ENCODE data around the gene MARCKSL1. TPM values are rescaled to one million over a fixed set of nuclear protein-coding genes. Genes with fewer than 3 reads are reported as not detected.
"Not testable (repeated sequence)": the region's sequence is repeated elsewhere in the genome, so short reads cannot be mapped to it uniquely, and the experiment has no call there.

The MARCKSL1 gene
- total and polyA plus RNA-seq, 4 donors = 4.7 to 34.7 (median 20.6) TPM

- no peak overlapping the region for H3K27ac ChIP-seq (ENCODE audit: low read depth in 1 of 2, low read length in 2 of 2)
- H3K36me3 ChIP-seq (ENCODE audit: control insufficient read depth in 1 of 2, insufficient read depth in 2 of 2, low read length in 1 of 2) = peaks cover 0 to 2% of the 10 kb centered on the region in 2 donors
- no peak overlapping the region for H3K4me3 ChIP-seq (ENCODE audit: low read length in 2 of 2)
- H3K9me3 ChIP-seq (ENCODE audit: control insufficient read depth, low read length) = no peaks in the 10 kb centered on the region
- ATAC-seq (ENCODE audit: low FRiP score) (no peak), DNase-seq (no peak)
- no peaks in the 10 kb centered on the region for H3K4me1 ChIP-seq (ENCODE audit: control insufficient read depth in 1 of 2, insufficient read depth in 2 of 2, low read length in 2 of 2)
- intact Hi-C loops (cut with DNase I) = no loop called here
- WGBS, 2 donors = 66 to 69% methylated on average over 2 of the region's 2 CpGs
- no peaks in the 10 kb centered on the region for H3K27me3 ChIP-seq (ENCODE audit: control insufficient read depth in 1 of 2, insufficient read depth in 2 of 2, low read length in 1 of 2)
Measured at GRCh38 chr1:32311709-32312393, 24.2 kb downstream of the MARCKSL1 start.

GRCh38 chr1:32309960-32310359 lies 26.1 kb downstream of the MARCKSL1 start:
- H3K27me3 ChIP-seq (ENCODE audit: control insufficient read depth in 1 of 2, insufficient read depth in 2 of 2, low read length in 1 of 2) = no peaks in the 10 kb centered on the region
- intact Hi-C loops (cut with DNase I) = no loop called here
- H3K27ac ChIP-seq (ENCODE audit: low read depth in 1 of 2, low read length in 2 of 2) = no peak overlapping the region
- no peak overlapping the region for H3K4me3 ChIP-seq (ENCODE audit: low read length in 2 of 2)
- no peaks in the 10 kb centered on the region for H3K4me1 ChIP-seq (ENCODE audit: control insufficient read depth in 1 of 2, insufficient read depth in 2 of 2, low read length in 2 of 2)
- 29 to 32% methylated on average over 1 of the region's 1 CpG for WGBS, 2 donors
- H3K36me3 ChIP-seq (ENCODE audit: control insufficient read depth in 1 of 2, insufficient read depth in 2 of 2, low read length in 1 of 2) = peaks cover 0 to 2% of the 10 kb centered on the region in 2 donors
- no peak for DNase-seq
- H3K9me3 ChIP-seq (ENCODE audit: control insufficient read depth, low read length) = no peaks in the 10 kb centered on the region
- ATAC-seq (ENCODE audit: low FRiP score) = no peak

GRCh38 chr1:32307324-32307723 lies 28.7 kb downstream of the MARCKSL1 start:
- Histone ChIP-seq H3K27ac (ENCODE audit: low read depth in 1 of 2, low read length in 2 of 2) (no peak overlapping the region), H3K4me3 (ENCODE audit: low read length in 2 of 2) (no peak overlapping the region), H3K4me1 (ENCODE audit: control insufficient read depth in 1 of 2, insufficient read depth in 2 of 2, low read length in 2 of 2) (no peaks in the 10 kb centered on the region), H3K36me3 (ENCODE audit: control insufficient read depth in 1 of 2, insufficient read depth in 2 of 2, low read length in 1 of 2) (peaks cover 0 to 8% of the 10 kb centered on the region in 2 donors), H3K9me3 (ENCODE audit: control insufficient read depth, low read length) (no peaks in the 10 kb centered on the region), H3K27me3 (ENCODE audit: control insufficient read depth in 1 of 2, insufficient read depth in 2 of 2, low read length in 1 of 2) (no peaks in the 10 kb centered on the region)
- no peak for ATAC-seq (ENCODE audit: low FRiP score)
- no peak for DNase-seq
- 80 to 84% methylated on average over 2 of the region's 2 CpGs for WGBS, 2 donors
- intact Hi-C loops (cut with DNase I) = no loop called here

GRCh38 chr1:32305310-32305709 lies 30.7 kb downstream of the MARCKSL1 start:
- H3K27ac ChIP-seq (ENCODE audit: low read depth in 1 of 2, low read length in 2 of 2) = no peak overlapping the region
- intact Hi-C loops (cut with DNase I) = no loop called here
- no peaks in the 10 kb centered on the region for H3K27me3 ChIP-seq (ENCODE audit: control insufficient read depth in 1 of 2, insufficient read depth in 2 of 2, low read length in 1 of 2)
- H3K4me3 ChIP-seq (ENCODE audit: low read length in 2 of 2) = no peak overlapping the region
- H3K36me3 ChIP-seq (ENCODE audit: control insufficient read depth in 1 of 2, insufficient read depth in 2 of 2, low read length in 1 of 2) = peaks cover 0 to 8% of the 10 kb centered on the region in 2 donors
- H3K9me3 ChIP-seq (ENCODE audit: control insufficient read depth, low read length) = no peaks in the 10 kb centered on the region
- no peak for ATAC-seq (ENCODE audit: low FRiP score)
- H3K4me1 ChIP-seq (ENCODE audit: control insufficient read depth in 1 of 2, insufficient read depth in 2 of 2, low read length in 2 of 2) = no peaks in the 10 kb centered on the region
- no peak for DNase-seq
- 95 to 99% methylated on average over 2 of the region's 2 CpGs for WGBS, 2 donors

GRCh38 chr1:32303997-32304622 lies 31.9 kb downstream of the MARCKSL1 start:
- peaks cover 0 to 2% of the 10 kb centered on the region in 2 donors for H3K4me1 ChIP-seq (ENCODE audit: control insufficient read depth in 1 of 2, insufficient read depth in 2 of 2, low read length in 2 of 2)
- WGBS, 2 donors = 84 to 85% methylated on average over 3 of the region's 3 CpGs
- DNase-seq = no peak
- no peaks in the 10 kb centered on the region for H3K9me3 ChIP-seq (ENCODE audit: control insufficient read depth, low read length)
- intact Hi-C loops (cut with DNase I) = no loop called here
- H3K36me3 ChIP-seq (ENCODE audit: control insufficient read depth in 1 of 2, insufficient read depth in 2 of 2, low read length in 1 of 2) = peaks cover 0 to 8% of the 10 kb centered on the region in 2 donors
- ATAC-seq (ENCODE audit: low FRiP score) = no peak
- no peak overlapping the region for H3K4me3 ChIP-seq (ENCODE audit: low read length in 2 of 2)
- no peak overlapping the region for H3K27ac ChIP-seq (ENCODE audit: low read depth in 1 of 2, low read length in 2 of 2)
- H3K27me3 ChIP-seq (ENCODE audit: control insufficient read depth in 1 of 2, insufficient read depth in 2 of 2, low read length in 1 of 2) = no peaks in the 10 kb centered on the region

GRCh38 chr1:32303358-32303757 lies 32.7 kb downstream of the MARCKSL1 start:
- Histone ChIP-seq H3K9me3 (ENCODE audit: control insufficient read depth, low read length) (no peaks in the 10 kb centered on the region), H3K4me3 (ENCODE audit: low read length in 2 of 2) (no peak overlapping the region), H3K27ac (ENCODE audit: low read depth in 1 of 2, low read length in 2 of 2) (no peak overlapping the region), H3K27me3 (ENCODE audit: control insufficient read depth in 1 of 2, insufficient read depth in 2 of 2, low read length in 1 of 2) (no peaks in the 10 kb centered on the region), H3K4me1 (ENCODE audit: control insufficient read depth in 1 of 2, insufficient read depth in 2 of 2, low read length in 2 of 2) (peaks cover 0 to 3% of the 10 kb centered on the region in 2 donors), H3K36me3 (ENCODE audit: control insufficient read depth in 1 of 2, insufficient read depth in 2 of 2, low read length in 1 of 2) (peaks cover 0 to 8% of the 10 kb centered on the region in 2 donors)
- no peak for DNase-seq
- no peak for ATAC-seq (ENCODE audit: low FRiP score)
- intact Hi-C loops (cut with DNase I) = no loop called here
- WGBS, 2 donors = 92 to 97% methylated on average over 3 of the region's 3 CpGs

GRCh38 chr1:32299327-32299726 lies 36.7 kb downstream of the MARCKSL1 start:
- no peak overlapping the region for H3K4me3 ChIP-seq (ENCODE audit: low read length in 2 of 2)
- H3K27me3 ChIP-seq (ENCODE audit: control insufficient read depth in 1 of 2, insufficient read depth in 2 of 2, low read length in 1 of 2) = no peaks in the 10 kb centered on the region
- no peak overlapping the region for H3K27ac ChIP-seq (ENCODE audit: low read depth in 1 of 2, low read length in 2 of 2)
- DNase-seq = no peak
- intact Hi-C loops (cut with DNase I) = no loop called here
- peaks cover 0 to 4% of the 10 kb centered on the region in 2 donors for H3K36me3 ChIP-seq (ENCODE audit: control insufficient read depth in 1 of 2, insufficient read depth in 2 of 2, low read length in 1 of 2)
- H3K4me1 ChIP-seq (ENCODE audit: control insufficient read depth in 1 of 2, insufficient read depth in 2 of 2, low read length in 2 of 2) = peaks cover 0 to 3% of the 10 kb centered on the region in 2 donors
- H3K9me3 ChIP-seq (ENCODE audit: control insufficient read depth, low read length) = no peaks in the 10 kb centered on the region
- no peak for ATAC-seq (ENCODE audit: low FRiP score)

- DNase-seq; ATAC-seq (ENCODE audit: low FRiP score); H3K4me1 ChIP-seq (ENCODE audit: control insufficient read depth in 1 of 2, insufficient read depth in 2 of 2, low read length in 2 of 2); H3K27ac ChIP-seq (ENCODE audit: low read depth in 1 of 2, low read length in 2 of 2); H3K36me3 ChIP-seq (ENCODE audit: control insufficient read depth in 1 of 2, insufficient read depth in 2 of 2, low read length in 1 of 2); H3K9me3 ChIP-seq (ENCODE audit: control insufficient read depth, low read length); intact Hi-C loops (cut with DNase I); H3K27me3 ChIP-seq (ENCODE audit: control insufficient read depth in 1 of 2, insufficient read depth in 2 of 2, low read length in 1 of 2); H3K4me3 ChIP-seq (ENCODE audit: low read length in 2 of 2): not testable (repeated sequence)
- WGBS, 2 donors = 93 to 95% methylated on average over 16 of the region's 16 CpGs
Measured at GRCh38 chr1:32298211-32298610, 37.8 kb downstream of the MARCKSL1 start.

Data from aorta (tissue), 5 donors.